Neural progenitor cell (in vitro differentiated cells): ENCODE measurements around the gene KRT79. TPM values are rescaled to one million over a fixed set of nuclear protein-coding genes. Genes with fewer than 3 reads are reported as not detected.

Experiments used
- DNase-seq: peaks from one replicate; pipeline ENCODE4 v3.0.0-alpha.2; 2016; ENCODE audit warnings: low spot score
- H2AFZ ChIP-seq: fragments of 200-600 bp; sonication (generic); replicated peaks from 2 replicates; pipeline ENCODE4 v1.6.1; 2016; ENCODE audit warnings: antibody characterized with exemption
- H3F3A ChIP-seq: fragments of 200-600 bp; sonication (generic); 2 replicates; pipeline ENCODE4 v1.6.1; 2016; ENCODE audit warnings: antibody characterized with exemption, low read depth
- H3K27ac ChIP-seq: fragments of 200-600 bp; sonication (generic); 2 replicates; pipeline ENCODE4 v1.5.1; 2016; ENCODE audit warnings: mild to moderate bottlenecking
- H3K27me3 ChIP-seq: fragments of 200-600 bp; sonication (generic); 2 replicates; pipeline ENCODE4 v1.6.1; 2016; ENCODE audit warnings: mild to moderate bottlenecking, moderate library complexity
- H3K36me3 ChIP-seq: fragments of 200-600 bp; sonication (generic); 2 replicates; pipeline ENCODE4 v1.5.1; 2016
- H3K4me1 ChIP-seq: fragments of 200-600 bp; sonication (generic); 2 replicates; pipeline ENCODE4 v1.6.1; 2016; ENCODE audit warnings: mixed run types
- H3K4me2 ChIP-seq: fragments of 200-600 bp; sonication (generic); 2 replicates; pipeline ENCODE4 v1.6.1; 2016
- H3K4me3 ChIP-seq: fragments of 200-600 bp; sonication (generic); 2 replicates; pipeline ENCODE4 v1.5.1; 2016
- H3K79me2 ChIP-seq: fragments of 200-600 bp; sonication (generic); 2 replicates; pipeline ENCODE4 v1.6.1; 2016; ENCODE audit warnings: low read depth
- H3K9ac ChIP-seq: fragments of 200-600 bp; sonication (generic); 2 replicates; pipeline ENCODE4 v1.6.1; 2016
- H3K9me3 ChIP-seq: fragments of 200-600 bp; sonication (generic); 2 replicates; pipeline ENCODE4 v1.5.1; 2016; ENCODE audit warnings: low read depth
- H4K20me1 ChIP-seq: fragments of 200-600 bp; sonication (generic); 2 replicates; pipeline ENCODE4 v1.6.1; 2016; ENCODE audit warnings: low read depth
- H3K27ac Mint-ChIP-seq: 3 replicates; pipeline ENCODE4 v1.8.0; 2021; ENCODE audit warnings: mixed read lengths
- H3K27me3 Mint-ChIP-seq: 2 replicates; pipeline ENCODE4 v1.8.0; 2022; ENCODE audit warnings: low read depth, mild to moderate bottlenecking, inconsistent platforms, moderate library complexity, mixed read lengths; ENCODE audit not compliant: insufficient read depth
- H3K36me3 Mint-ChIP-seq: 3 replicates; pipeline ENCODE4 v1.8.0; 2021; ENCODE audit warnings: mixed read lengths
- H3K4me1 Mint-ChIP-seq: 3 replicates; pipeline ENCODE4 v1.8.0; 2021; ENCODE audit warnings: mixed read lengths
- H3K4me3 Mint-ChIP-seq: 3 replicates; pipeline ENCODE4 v1.8.0; 2021; ENCODE audit warnings: mild to moderate bottlenecking, moderate library complexity, mixed read lengths
- H3K9me3 Mint-ChIP-seq: 3 replicates; pipeline ENCODE4 v1.8.0; 2020; ENCODE audit warnings: mixed read lengths
- CTCF ChIP-seq: fragments of 200-600 bp; sonication (generic); IDR thresholded peaks from 2 replicates; pipeline ENCODE4 v1.5.1; 2017; ENCODE audit warnings: antibody characterized with exemption, mild to moderate bottlenecking
- EZH2 ChIP-seq: fragments of 200-600 bp; sonication (generic); IDR thresholded peaks from 2 replicates; pipeline ENCODE4 v1.6.1; 2017; ENCODE audit warnings: antibody characterized with exemption, mild to moderate bottlenecking, moderate library complexity
- EZH2phosphoT487 ChIP-seq: fragments of 200-600 bp; sonication (generic); IDR thresholded peaks from 2 replicates; pipeline ENCODE4 v1.6.1; 2017; ENCODE audit warnings: antibody characterized with exemption
- total RNA-seq: library from RNA; depleted of rRNA; stranded (reverse); fragments of >200 nt; gene quantifications from 2 replicates; pipeline ENCODE4 v1.2.3, GENCODE V29; 2015; ENCODE audit warnings: low replicate concordance

Gene KRT79
- total RNA-seq, 1 donor from 2014 or later: not detected

DNA sequence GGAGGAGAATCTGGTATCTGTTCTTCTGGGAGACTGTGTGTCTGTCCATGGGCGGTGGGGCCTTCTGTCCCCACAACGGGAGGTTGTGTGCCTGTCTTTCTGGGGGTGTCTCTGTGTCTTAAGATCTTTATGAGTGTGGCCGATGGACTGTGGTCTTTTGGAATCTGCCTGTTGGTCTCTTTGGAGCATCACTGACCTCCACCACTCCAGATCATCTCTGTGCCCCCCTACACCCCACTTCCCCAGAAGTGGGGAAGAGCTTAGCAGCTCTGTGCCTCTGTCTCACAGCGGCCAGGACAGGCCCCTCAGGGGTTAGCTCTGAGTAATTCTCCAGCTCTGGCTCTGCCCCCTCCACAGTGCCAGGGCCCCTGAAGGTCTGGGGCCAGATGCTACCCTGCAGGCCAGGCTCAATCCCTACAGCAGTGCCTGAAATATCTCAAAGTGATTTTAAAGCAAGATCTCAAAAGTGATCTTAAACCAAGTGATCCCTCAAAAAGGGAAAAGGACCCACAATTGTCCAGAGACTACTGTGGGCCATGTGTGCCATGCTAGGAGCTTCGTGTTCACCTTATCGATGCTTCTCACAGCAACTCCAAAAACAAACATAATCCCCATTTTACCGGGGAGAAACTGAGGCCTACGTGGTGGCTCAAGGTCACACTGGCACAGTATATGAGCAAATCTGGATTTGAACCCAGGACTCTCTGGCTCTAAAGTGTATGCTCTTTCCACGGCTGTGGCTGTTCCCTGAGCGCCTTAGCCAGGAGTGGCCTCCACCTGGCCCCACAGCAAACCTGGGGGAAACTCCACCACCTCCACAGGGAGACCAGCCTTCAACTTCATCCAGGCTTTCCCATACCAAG, 40.7 kb upstream of the KRT79 start:
- H2AFZ ChIP-seq: no peak overlapping the region
- H3K9me3 ChIP-seq: no peaks in the 10 kb centered on the region
- peaks cover 29% of the 10 kb centered on the region for H3K27me3 Mint-ChIP-seq
- no peaks in the 10 kb centered on the region for H3K9me3 Mint-ChIP-seq
- peak overlapping the region; percentile 74 for H3K27ac Mint-ChIP-seq
- H3K36me3 ChIP-seq: no peaks in the 10 kb centered on the region
- H3K9ac ChIP-seq: no peak overlapping the region
- peak overlapping the region; percentile 82 for H3K4me2 ChIP-seq
- no peaks in the 10 kb centered on the region for H4K20me1 ChIP-seq
- H3K36me3 Mint-ChIP-seq: no peaks in the 10 kb centered on the region
- peak overlapping the region; percentile 79 for H3K4me3 Mint-ChIP-seq
- H3K4me1 ChIP-seq: peaks cover 12% of the 10 kb centered on the region
- TF ChIP-seq EZH2 (no peak), CTCF (no peak), EZH2phosphoT487 (no peak)
- peak overlapping the region; percentile 46 for H3K4me3 ChIP-seq
- no peak overlapping the region for H3K27ac ChIP-seq
- H3K79me2 ChIP-seq: no peaks in the 10 kb centered on the region
- peaks cover 31% of the 10 kb centered on the region for H3K27me3 ChIP-seq
- no peak for DNase-seq
- H3F3A ChIP-seq: no peaks in the 10 kb centered on the region
- H3K4me1 Mint-ChIP-seq: peaks cover 16% of the 10 kb centered on the region

DNA sequence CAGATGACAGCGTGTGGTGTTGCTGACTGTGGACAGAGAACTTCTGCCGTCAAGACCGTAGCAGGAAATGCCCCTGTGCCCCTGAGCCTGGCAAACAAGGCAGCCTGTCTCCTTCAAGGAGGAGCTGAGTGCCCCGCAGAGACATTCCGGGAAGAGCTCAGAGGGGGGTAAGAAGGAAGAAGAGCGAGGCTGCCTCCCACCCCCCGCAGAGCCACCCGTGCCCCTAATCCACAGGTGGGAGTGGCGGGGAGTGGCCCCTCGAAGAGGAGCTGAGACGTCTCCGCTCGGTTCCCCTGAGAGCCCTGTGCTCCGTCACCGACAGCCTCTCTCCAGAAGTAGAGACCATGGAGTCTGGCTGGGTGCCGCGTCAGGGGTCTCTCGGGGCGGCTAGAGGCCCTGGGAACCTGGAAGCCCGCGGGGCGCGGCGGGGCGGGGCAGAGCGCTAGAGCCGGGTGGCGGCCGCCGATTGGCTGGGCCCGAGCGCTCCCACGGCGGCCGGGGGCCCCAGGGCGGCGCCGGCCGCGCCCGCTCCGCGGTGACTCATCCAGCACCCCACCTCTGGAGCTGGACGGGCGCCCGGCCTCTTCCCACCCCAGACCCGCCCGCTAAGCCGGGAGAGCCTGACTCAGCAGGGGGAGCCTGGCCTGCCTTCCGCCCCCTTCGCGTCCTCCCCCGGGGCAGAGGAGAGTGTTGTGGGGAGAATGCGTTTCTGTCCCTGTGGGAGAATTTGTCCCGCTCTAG, 39.9 kb upstream of the KRT79 start:
- Histone ChIP-seq H2AFZ (no peak overlapping the region), H3K79me2 (no peaks in the 10 kb centered on the region), H3F3A (no peaks in the 10 kb centered on the region), H3K9ac (no peak overlapping the region), H4K20me1 (no peaks in the 10 kb centered on the region), H3K4me1 (peaks cover 12% of the 10 kb centered on the region), H3K27ac (no peak overlapping the region), H3K4me3 (peak overlapping the region; percentile 46), H3K27me3 (peaks cover 31% of the 10 kb centered on the region), H3K36me3 (no peaks in the 10 kb centered on the region), H3K9me3 (no peaks in the 10 kb centered on the region), H3K4me2 (peak overlapping the region; percentile 82)
- Mint-ChIP-seq H3K36me3 (no peaks in the 10 kb centered on the region), H3K4me3 (peak overlapping the region; percentile 79), H3K4me1 (peaks cover 15% of the 10 kb centered on the region), H3K27me3 (peaks cover 32% of the 10 kb centered on the region), H3K27ac (peak overlapping the region; percentile 74), H3K9me3 (no peaks in the 10 kb centered on the region)
- TF ChIP-seq EZH2phosphoT487: no peak
- no peak for TF ChIP-seq EZH2
- no peak for TF ChIP-seq CTCF
- DNase-seq: peak; percentile 74

DNA sequence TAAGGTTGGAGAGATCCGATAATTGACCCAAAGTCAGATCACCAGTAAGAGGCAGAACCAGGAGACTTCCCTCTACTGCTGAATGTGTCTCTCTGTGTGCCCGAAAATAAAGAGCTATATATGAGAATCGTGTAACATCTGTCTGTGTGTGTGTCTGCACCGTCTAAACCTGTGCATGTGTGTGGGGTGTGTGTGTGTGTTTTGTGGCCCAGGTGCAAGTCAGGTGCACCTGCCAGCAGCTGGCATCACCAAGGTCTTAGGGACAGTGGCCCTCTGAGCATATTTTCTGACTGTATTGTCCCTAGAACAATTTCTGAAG, 39.4 kb upstream of the KRT79 start:
- Histone ChIP-seq H3K36me3 (no peaks in the 10 kb centered on the region), H3F3A (no peaks in the 10 kb centered on the region), H3K9ac (no peak overlapping the region), H3K4me3 (peak overlapping the region; percentile 46), H3K27ac (no peak overlapping the region), H3K79me2 (no peaks in the 10 kb centered on the region), H3K9me3 (no peaks in the 10 kb centered on the region), H2AFZ (no peak overlapping the region), H3K27me3 (peaks cover 31% of the 10 kb centered on the region), H4K20me1 (no peaks in the 10 kb centered on the region), H3K4me2 (peak overlapping the region; percentile 82), H3K4me1 (peaks cover 12% of the 10 kb centered on the region)
- H3K36me3 Mint-ChIP-seq: no peaks in the 10 kb centered on the region
- no peaks in the 10 kb centered on the region for H3K9me3 Mint-ChIP-seq
- peak overlapping the region; percentile 12 for H3K27ac Mint-ChIP-seq
- H3K4me3 Mint-ChIP-seq: peak overlapping the region; percentile 79
- no peak for TF ChIP-seq EZH2
- no peak for TF ChIP-seq EZH2phosphoT487
- TF ChIP-seq CTCF: no peak
- no peak for DNase-seq
- peaks cover 34% of the 10 kb centered on the region for H3K27me3 Mint-ChIP-seq
- H3K4me1 Mint-ChIP-seq: peaks cover 15% of the 10 kb centered on the region
